Suprapubic skin (tissue), 4 donors: Measurements from ENCODE around the gene CTNNA3. TPM values are rescaled to one million over a fixed set of nuclear protein-coding genes. Genes with fewer than 3 reads are reported as not detected.

Experiments used
- DNase-seq, 2 donors: peaks; one replicate each; pipeline ENCODE4 v3.0.0-alpha.2; 2019; ENCODE audit warnings: low spot score in 2 of 2
- H3K27ac ChIP-seq: fragments of 200-600 bp; sonication (generic); one replicate; pipeline ENCODE4 v1.5.1; 2019
- H3K27me3 ChIP-seq: fragments of 200-600 bp; sonication (generic); one replicate; pipeline ENCODE4 v1.5.1; 2019
- H3K36me3 ChIP-seq: fragments of 200-600 bp; sonication (generic); one replicate; pipeline ENCODE4 v1.5.1; 2019
- H3K4me1 ChIP-seq: fragments of 200-600 bp; sonication (generic); one replicate; pipeline ENCODE4 v1.5.1; 2019
- H3K4me3 ChIP-seq: fragments of 200-600 bp; sonication (generic); one replicate; pipeline ENCODE4 v1.5.1; 2019; ENCODE audit warnings: mild to moderate bottlenecking
- H3K9me3 ChIP-seq: fragments of 200-600 bp; sonication (generic); one replicate; pipeline ENCODE4 v1.5.1; 2019
- CTCF ChIP-seq, 2 donors: fragments of 200-600 bp in 1 of 2; fragments of 450-650 bp in 1 of 2; sonication (generic) in 1 of 2; IDR thresholded peaks; one replicate each; pipeline ENCODE4 v1.5.1; 2016 to 2019; ENCODE audit warnings: antibody characterized with exemption in 2 of 2, mild to moderate bottlenecking in 1 of 2, moderate library complexity in 1 of 2
- EP300 ChIP-seq: sonication (generic); formaldehyde crosslinking; IDR thresholded peaks from one replicate; pipeline ENCODE4 v1.6.1; 2017; ENCODE audit warnings: antibody characterized with exemption
- POLR2A ChIP-seq, 2 donors: fragments of 450-650 bp; IDR thresholded peaks; one replicate each; pipeline ENCODE4 v1.6.1; 2017; ENCODE audit warnings: antibody characterized with exemption in 2 of 2, mild to moderate bottlenecking in 2 of 2, moderate library complexity in 2 of 2
- POLR2AphosphoS5 ChIP-seq, 3 donors: sonication (generic); formaldehyde crosslinking; IDR thresholded peaks; one replicate each; pipeline ENCODE4 v1.6.1; 2017; ENCODE audit warnings: antibody characterized with exemption in 3 of 3
- WGBS: methylation state at CpG from one replicate; pipeline ENCODE4 v1.1.5; 2018; 5-methylcytosine and 5-hydroxymethylcytosine counted together
- total RNA-seq, 4 donors: library from RNA; depleted of rRNA; stranded (reverse); fragments of >200 nt; gene quantifications; one replicate each; pipeline ENCODE4 v1.1.0, GENCODE V29; 2016

The CTNNA3 gene
- total RNA-seq, 4 donors from 2014 or later: 0.08 to 0.29 (median 0.21) TPM

- 65% methylated on average over 2 of the region's 2 CpGs for WGBS
- Histone ChIP-seq H3K9me3 (no peaks in the 10 kb centered on the region), H3K27ac (no peak overlapping the region), H3K36me3 (no peaks in the 10 kb centered on the region), H3K4me3 (no peak overlapping the region), H3K27me3 (no peaks in the 10 kb centered on the region), H3K4me1 (no peaks in the 10 kb centered on the region)
- no peak for DNase-seq
- TF ChIP-seq POLR2AphosphoS5 (IDR thresholded peaks at IDR 0.05) (no peak), POLR2A (IDR thresholded peaks at IDR 0.05) (no peak), CTCF (IDR thresholded peaks at IDR 0.05) (no peak)
Measured at GRCh38 chr10:67506083-67506756, 189.8 kb downstream of the CTNNA3 start.

GRCh38 chr10:67492317-67493019, 203.5 kb downstream of the CTNNA3 start:
- DNase-seq: no peak
- TF ChIP-seq CTCF (IDR thresholded peaks at IDR 0.05) (no peak), POLR2A (IDR thresholded peaks at IDR 0.05) (no peak), EP300 (no peak), POLR2AphosphoS5 (IDR thresholded peaks at IDR 0.05) (no peak)
- H3K36me3 ChIP-seq: no peaks in the 10 kb centered on the region
- H3K4me3 ChIP-seq: no peak overlapping the region
- 55% methylated on average over 2 of the region's 2 CpGs for WGBS
- H3K27ac ChIP-seq: no peak overlapping the region
- no peaks in the 10 kb centered on the region for H3K9me3 ChIP-seq
- no peaks in the 10 kb centered on the region for H3K4me1 ChIP-seq
- no peaks in the 10 kb centered on the region for H3K27me3 ChIP-seq

- H3K4me1 ChIP-seq: no peaks in the 10 kb centered on the region
- WGBS: 89% methylated on average over 6 of the region's 6 CpGs
- H3K27me3 ChIP-seq: no peaks in the 10 kb centered on the region
- no peaks in the 10 kb centered on the region for H3K9me3 ChIP-seq
- no peaks in the 10 kb centered on the region for H3K36me3 ChIP-seq
- DNase-seq: no peak
- H3K4me3 ChIP-seq: no peak overlapping the region
- TF ChIP-seq CTCF (IDR thresholded peaks at IDR 0.05): no peak
- no peak for TF ChIP-seq POLR2A (IDR thresholded peaks at IDR 0.05)
- TF ChIP-seq EP300: no peak
- TF ChIP-seq POLR2AphosphoS5 (IDR thresholded peaks at IDR 0.05): no peak
- H3K27ac ChIP-seq: no peak overlapping the region
Measured at GRCh38 chr10:67487906-67488619, 207.9 kb downstream of the CTNNA3 start.

GRCh38 chr10:67487199-67487598, 208.8 kb downstream of the CTNNA3 start:
- DNase-seq: no peak
- H3K27me3 ChIP-seq: no peaks in the 10 kb centered on the region
- H3K4me1 ChIP-seq: no peaks in the 10 kb centered on the region
- no peak overlapping the region for H3K27ac ChIP-seq
- H3K36me3 ChIP-seq: no peaks in the 10 kb centered on the region
- WGBS: 37% methylated on average over 3 of the region's 3 CpGs
- no peaks in the 10 kb centered on the region for H3K9me3 ChIP-seq
- TF ChIP-seq POLR2AphosphoS5 (IDR thresholded peaks at IDR 0.05): no peak
- no peak for TF ChIP-seq EP300
- TF ChIP-seq POLR2A (IDR thresholded peaks at IDR 0.05): no peak
- TF ChIP-seq CTCF (IDR thresholded peaks at IDR 0.05): no peak
- no peak overlapping the region for H3K4me3 ChIP-seq

GRCh38 chr10:67477868-67478267, 218.1 kb downstream of the CTNNA3 start:
- H3K9me3 ChIP-seq: peaks cover 27% of the 10 kb centered on the region
- DNase-seq: no peak
- H3K4me1 ChIP-seq: no peaks in the 10 kb centered on the region
- WGBS: 100% methylated on average over 1 of the region's 1 CpG
- no peak overlapping the region for H3K4me3 ChIP-seq
- TF ChIP-seq POLR2AphosphoS5 (IDR thresholded peaks at IDR 0.05) (no peak), CTCF (IDR thresholded peaks at IDR 0.05) (no peak), POLR2A (IDR thresholded peaks at IDR 0.05) (no peak), EP300 (no peak)
- H3K36me3 ChIP-seq: no peaks in the 10 kb centered on the region
- no peaks in the 10 kb centered on the region for H3K27me3 ChIP-seq
- H3K27ac ChIP-seq: no peak overlapping the region
